GM12891 (cell line): ENCODE results near the gene HID1.

Experiments used
- POLR2A ChIP-seq: IDR thresholded peaks from 2 replicates; pipeline ENCODE4 v1.6.1; 2011; ENCODE audit warnings: low read depth, low read length, control low read depth
- TAF1 ChIP-seq: IDR thresholded peaks from 2 replicates; pipeline ENCODE4 v1.6.1; 2011; ENCODE audit warnings: low read depth, low read length, control low read depth

DNA sequence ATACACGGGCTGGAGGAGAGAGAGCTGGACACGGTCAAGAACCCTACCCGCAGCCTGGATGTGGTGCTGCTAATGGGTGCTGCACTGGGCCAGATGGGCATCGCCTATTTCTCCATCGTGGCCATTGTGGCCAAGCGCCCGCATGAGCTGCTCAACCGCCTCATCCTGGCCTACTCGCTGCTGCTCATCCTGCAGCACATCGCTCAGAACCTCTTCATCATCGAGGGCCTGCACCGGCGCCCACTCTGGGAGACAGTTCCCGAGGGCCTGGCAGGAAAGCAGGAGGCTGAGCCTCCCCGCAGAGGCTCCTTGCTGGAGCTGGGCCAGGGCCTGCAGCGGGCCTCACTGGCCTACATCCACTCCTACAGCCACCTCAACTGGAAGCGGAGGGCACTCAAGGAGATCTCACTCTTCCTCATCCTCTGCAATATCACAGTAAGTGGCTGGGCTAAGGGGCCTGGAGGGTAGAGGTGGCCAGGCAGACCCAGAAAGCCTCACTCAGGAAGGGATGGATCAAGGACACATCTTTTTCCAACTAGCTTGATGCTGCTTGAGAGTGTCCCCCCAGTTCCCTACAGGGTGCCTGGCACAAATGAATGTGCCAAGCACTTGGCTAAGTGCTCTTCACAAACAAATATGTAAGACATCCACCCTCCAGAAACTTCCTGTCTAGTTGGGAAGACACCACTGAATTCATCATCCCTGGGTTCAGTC, 25.4 kb downstream of the HID1 start:
- no peak for TF ChIP-seq TAF1
- no peak for TF ChIP-seq POLR2A
